Kidney epithelial cell (primary cell): ENCODE data around the gene MYLIP. TPM values are rescaled to one million over a fixed set of nuclear protein-coding genes. Genes with fewer than 3 reads are reported as not detected.

Experiments used
- DNase-seq: peaks from one replicate; pipeline ENCODE4 v3.0.0-alpha.2; 2010; ENCODE audit warnings: low read depth
- H3K27me3 ChIP-seq: 2 replicates; pipeline ENCODE4 v1.6.0; 2011; ENCODE audit warnings: low read length; ENCODE audit not compliant: control insufficient read depth, insufficient read depth
- H3K36me3 ChIP-seq: 2 replicates; pipeline ENCODE4 v1.5.1; 2011; ENCODE audit warnings: low read length; ENCODE audit not compliant: control insufficient read depth, insufficient read depth
- H3K4me3 ChIP-seq: 2 replicates; pipeline ENCODE4 v1.5.1; 2011; ENCODE audit warnings: low read depth, mild to moderate bottlenecking, control low read depth, low read length
- total RNA-seq: library from RNA; depleted of rRNA; stranded (reverse); fragments of >200 nt; gene quantifications from 2 replicates; pipeline ENCODE4 v1.2.3, GENCODE V29; 2015
- TF ChIP-seq, protein P1 (sequence below): IDR thresholded peaks from 2 replicates; pipeline ENCODE4 v1.5.1; 2011; ENCODE audit warnings: mild to moderate bottlenecking, moderate library complexity, low read length, control low read depth, inconsistent platforms; ENCODE audit not compliant: insufficient read depth, poor library complexity, severe bottlenecking

Gene MYLIP
- total RNA-seq, 1 donor from 2014 or later: 5.2 TPM

DNA sequence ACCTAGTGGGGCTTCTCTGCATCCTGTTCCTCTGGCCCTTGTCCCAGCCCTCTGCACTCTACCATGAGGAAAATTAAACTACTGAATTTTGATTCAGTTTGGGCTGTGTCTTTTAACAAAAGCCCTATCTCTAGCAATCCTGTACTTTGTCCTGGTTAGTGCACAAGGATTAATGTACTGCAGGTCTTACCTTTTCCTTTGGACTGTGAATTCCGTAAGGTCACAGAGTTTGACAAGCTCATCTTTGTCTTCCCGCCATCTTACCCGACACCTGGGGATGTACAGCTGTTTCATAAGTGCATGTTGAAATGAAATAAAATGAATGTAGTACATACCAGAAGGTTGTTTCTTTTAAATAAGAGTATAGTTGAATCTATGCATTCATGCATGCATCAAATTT, 41.5 kb upstream of the MYLIP start:
- Histone ChIP-seq H3K4me3 (no peak overlapping the region), H3K36me3 (no peaks in the 10 kb centered on the region), H3K27me3 (no peaks in the 10 kb centered on the region)
- DNase-seq: no peak
- TF ChIP-seq, protein P1, sequence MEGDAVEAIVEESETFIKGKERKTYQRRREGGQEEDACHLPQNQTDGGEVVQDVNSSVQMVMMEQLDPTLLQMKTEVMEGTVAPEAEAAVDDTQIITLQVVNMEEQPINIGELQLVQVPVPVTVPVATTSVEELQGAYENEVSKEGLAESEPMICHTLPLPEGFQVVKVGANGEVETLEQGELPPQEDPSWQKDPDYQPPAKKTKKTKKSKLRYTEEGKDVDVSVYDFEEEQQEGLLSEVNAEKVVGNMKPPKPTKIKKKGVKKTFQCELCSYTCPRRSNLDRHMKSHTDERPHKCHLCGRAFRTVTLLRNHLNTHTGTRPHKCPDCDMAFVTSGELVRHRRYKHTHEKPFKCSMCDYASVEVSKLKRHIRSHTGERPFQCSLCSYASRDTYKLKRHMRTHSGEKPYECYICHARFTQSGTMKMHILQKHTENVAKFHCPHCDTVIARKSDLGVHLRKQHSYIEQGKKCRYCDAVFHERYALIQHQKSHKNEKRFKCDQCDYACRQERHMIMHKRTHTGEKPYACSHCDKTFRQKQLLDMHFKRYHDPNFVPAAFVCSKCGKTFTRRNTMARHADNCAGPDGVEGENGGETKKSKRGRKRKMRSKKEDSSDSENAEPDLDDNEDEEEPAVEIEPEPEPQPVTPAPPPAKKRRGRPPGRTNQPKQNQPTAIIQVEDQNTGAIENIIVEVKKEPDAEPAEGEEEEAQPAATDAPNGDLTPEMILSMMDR: no peak

DNA sequence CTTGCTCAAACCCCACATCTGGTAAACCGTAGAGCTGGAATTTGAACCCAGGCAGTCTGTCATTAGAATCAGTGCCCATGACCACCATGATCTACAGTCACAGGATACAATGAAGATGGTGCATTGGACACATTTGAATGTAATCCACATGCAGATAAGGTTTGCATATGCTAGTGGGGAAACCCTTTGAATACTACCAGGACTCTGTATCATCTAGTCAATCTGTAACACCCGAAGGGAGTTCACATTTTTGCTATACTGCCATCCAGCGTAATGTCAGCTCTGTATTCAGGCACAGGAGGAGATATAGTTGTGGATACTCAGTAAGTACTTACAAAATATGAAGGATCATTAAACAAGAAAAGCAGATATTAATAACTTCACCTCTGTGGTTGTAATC, 40.5 kb upstream of the MYLIP start:
- DNase-seq: no peak
- H3K36me3 ChIP-seq: no peaks in the 10 kb centered on the region
- TF ChIP-seq, protein P1: no peak
- H3K27me3 ChIP-seq: no peaks in the 10 kb centered on the region
- H3K4me3 ChIP-seq: no peak overlapping the region

DNA sequence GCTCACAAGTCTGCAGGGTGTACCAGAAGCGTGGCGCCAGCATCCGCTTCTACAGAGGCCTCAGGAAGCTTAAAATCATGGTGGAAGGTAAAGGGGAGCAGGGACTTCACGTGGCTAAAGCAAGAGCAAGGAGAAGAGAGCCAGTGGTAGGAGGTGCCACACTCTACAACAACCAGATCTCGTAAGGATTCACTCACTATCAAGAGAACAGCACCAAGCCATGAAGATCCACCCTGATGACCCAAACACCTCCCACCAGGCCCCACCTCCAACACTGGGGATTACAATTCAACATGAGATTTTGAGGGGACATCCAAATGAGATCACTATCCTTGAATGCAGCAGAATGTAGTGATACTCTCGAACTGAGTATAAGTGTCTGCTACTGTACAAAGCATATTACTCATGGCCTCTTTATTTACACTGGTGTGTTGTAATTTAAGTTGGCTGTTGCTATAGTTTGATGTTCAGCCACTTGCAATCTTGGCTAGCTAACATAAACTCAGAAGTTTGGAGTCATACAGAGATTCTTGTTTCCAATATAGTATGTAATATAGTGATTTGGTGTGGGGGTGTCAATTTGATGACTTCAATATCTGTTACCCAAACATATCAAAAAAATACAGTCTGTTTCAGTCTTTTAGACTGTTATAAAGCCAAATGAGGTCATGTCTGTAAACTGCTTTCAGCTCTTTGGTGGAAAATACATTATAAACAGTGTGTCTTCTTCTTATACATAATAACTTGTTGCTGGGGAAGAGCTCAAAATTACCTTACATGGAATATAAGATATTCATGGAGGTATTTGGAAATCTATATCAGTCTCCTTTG, 39.4 kb upstream of the MYLIP start:
- Histone ChIP-seq H3K4me3 (no peak overlapping the region), H3K36me3 (no peaks in the 10 kb centered on the region), H3K27me3 (no peaks in the 10 kb centered on the region)
- TF ChIP-seq, protein P1: no peak
- no peak for DNase-seq

DNA sequence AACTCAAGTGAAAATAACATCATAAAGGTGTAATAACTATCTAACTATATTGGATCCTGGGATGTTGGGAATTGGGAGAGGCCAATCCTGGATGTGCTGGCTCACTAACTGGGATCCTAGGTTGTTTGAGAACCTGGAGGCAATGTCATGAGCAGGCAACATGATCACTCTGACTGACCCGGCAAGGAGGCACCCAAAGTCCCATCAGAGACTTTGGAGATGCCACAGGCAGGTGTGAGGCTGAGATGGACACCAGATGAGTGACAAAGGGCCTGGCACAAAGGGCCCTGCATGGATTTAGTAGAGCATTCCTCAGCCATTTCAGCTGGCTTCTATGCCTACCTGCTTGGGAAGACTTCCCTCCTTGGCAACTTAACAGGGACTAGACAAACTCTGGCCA, 38.4 kb upstream of the MYLIP start:
- Histone ChIP-seq H3K36me3 (no peaks in the 10 kb centered on the region), H3K27me3 (no peaks in the 10 kb centered on the region), H3K4me3 (no peak overlapping the region)
- DNase-seq: no peak
- TF ChIP-seq, protein P1: no peak

DNA sequence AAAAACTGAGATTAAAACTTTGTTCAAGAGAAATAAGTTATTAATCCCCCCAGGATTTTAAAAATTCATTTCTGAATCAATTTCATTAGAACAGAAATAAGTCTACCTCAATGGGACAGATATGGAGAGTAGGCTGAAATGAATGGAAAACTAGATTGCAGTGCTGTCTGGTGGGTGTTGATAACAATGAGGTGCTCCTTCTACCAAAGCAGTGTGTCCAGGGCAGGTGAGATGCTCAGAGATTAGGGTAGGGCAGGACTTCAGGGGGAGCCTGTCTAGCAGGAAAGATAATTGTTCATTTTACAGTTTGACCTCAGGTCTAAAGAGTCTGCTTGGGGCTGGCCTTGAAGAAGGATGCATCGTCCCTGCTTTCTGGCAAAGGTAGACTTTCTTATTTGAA, 38.0 kb upstream of the MYLIP start:
- no peaks in the 10 kb centered on the region for H3K36me3 ChIP-seq
- H3K27me3 ChIP-seq: no peaks in the 10 kb centered on the region
- TF ChIP-seq, protein P1: no peak
- no peak overlapping the region for H3K4me3 ChIP-seq
- DNase-seq: no peak

DNA sequence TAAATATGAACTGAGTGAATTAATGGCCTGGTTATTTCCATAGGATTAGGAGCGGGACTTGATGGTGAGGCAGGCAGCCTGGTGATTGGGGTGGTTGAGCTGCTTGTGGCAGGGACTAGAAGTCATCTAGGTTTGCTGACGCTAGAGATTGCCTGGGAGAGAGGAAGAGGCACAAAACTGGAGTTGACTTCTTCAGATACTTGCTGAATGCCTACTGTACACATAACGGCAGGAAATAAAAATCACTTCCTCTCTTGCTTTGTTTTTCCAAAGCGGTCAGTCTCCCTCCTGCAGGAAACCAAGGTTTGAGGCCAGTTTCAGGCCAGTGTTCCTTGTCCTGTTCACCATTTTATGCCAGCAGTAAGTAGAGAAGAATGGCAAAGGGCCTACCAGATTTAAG, 36.7 kb upstream of the MYLIP start:
- Histone ChIP-seq H3K4me3 (no peak overlapping the region), H3K27me3 (no peaks in the 10 kb centered on the region), H3K36me3 (no peaks in the 10 kb centered on the region)
- no peak for DNase-seq
- TF ChIP-seq, protein P1: no peak
